ENCODE data around the gene PAK4.

PAK4 gene

GRCh38 chr19:39131255-39131755 lies 5.7 kb downstream of the PAK4 start:
- Histone ChIP-seq H3K9me2 (replicated peaks; ENCODE audit: insufficient read depth, low read length) (no peaks in the 10 kb centered on the region), H3K27ac (ENCODE audit: low read depth, low read length) (no peak overlapping the region), H3K36me3 (ENCODE audit: low read length) (no peaks in the 10 kb centered on the region), H3K9me3 (ENCODE audit: insufficient read depth, low read length) (no peaks in the 10 kb centered on the region), H4K20me1 (ENCODE audit: low read depth, low read length) (no peaks in the 10 kb centered on the region), H3K4me2 (ENCODE audit: low read depth, low read length, poor library complexity, severe bottlenecking) (no peak overlapping the region), H3F3A (ENCODE audit: insufficient read depth) (0 out of 2 replicates have a peak, but pooled peaks cover 3% of the 10 kb centered on the region), H3K27me3 (ENCODE audit: low read length) (no peaks in the 10 kb centered on the region), H2AFZ (ENCODE audit: low read depth, low read length, severe bottlenecking) (no peak overlapping the region), H3K9ac (ENCODE audit: low read length) (no peak overlapping the region), H3K4me3 (ENCODE audit: insufficient read depth, low read length, poor library complexity, severe bottlenecking) (no peak overlapping the region), H3K79me2 (ENCODE audit: insufficient read depth, low read length) (no peaks in the 10 kb centered on the region)
- TF ChIP-seq EZH2phosphoT487 (conservative IDR thresholded peaks at IDR 0.05; ENCODE audit: low read length): no peak
- TF ChIP-seq CTCF (IDR thresholded peaks at IDR 0.05; ENCODE audit: insufficient read depth, low read length, poor library complexity, severe bottlenecking): no peak

- Histone ChIP-seq H3F3A (ENCODE audit: insufficient read depth) (no peaks in the 10 kb centered on the region), H3K9me2 (replicated peaks; ENCODE audit: insufficient read depth, low read length) (no peaks in the 10 kb centered on the region), H4K20me1 (ENCODE audit: low read depth, low read length) (no peaks in the 10 kb centered on the region), H3K4me2 (ENCODE audit: low read depth, low read length, poor library complexity, severe bottlenecking) (no peak overlapping the region), H2AFZ (ENCODE audit: low read depth, low read length, severe bottlenecking) (no peak overlapping the region), H3K4me3 (ENCODE audit: insufficient read depth, low read length, poor library complexity, severe bottlenecking) (no peak overlapping the region), H3K9me3 (ENCODE audit: insufficient read depth, low read length) (no peaks in the 10 kb centered on the region), H3K27ac (ENCODE audit: low read depth, low read length) (no peak overlapping the region), H3K9ac (ENCODE audit: low read length) (no peak overlapping the region), H3K36me3 (ENCODE audit: low read length) (no peaks in the 10 kb centered on the region), H3K79me2 (ENCODE audit: insufficient read depth, low read length) (no peaks in the 10 kb centered on the region), H3K27me3 (ENCODE audit: low read length) (no peaks in the 10 kb centered on the region)
- no peak for TF ChIP-seq EZH2phosphoT487 (conservative IDR thresholded peaks at IDR 0.05; ENCODE audit: low read length)
- no peak for TF ChIP-seq CTCF (IDR thresholded peaks at IDR 0.05; ENCODE audit: insufficient read depth, low read length, poor library complexity, severe bottlenecking)
These were observed 6.9 kb downstream of the PAK4 start for GRCh38 chr19:39132344-39132969.

- H3K9me3 ChIP-seq (ENCODE audit: insufficient read depth, low read length): no peaks in the 10 kb centered on the region
- no peaks in the 10 kb centered on the region for H3F3A ChIP-seq (ENCODE audit: insufficient read depth)
- no peaks in the 10 kb centered on the region for H3K27me3 ChIP-seq (ENCODE audit: low read length)
- no peak overlapping the region for H2AFZ ChIP-seq (ENCODE audit: low read depth, low read length, severe bottlenecking)
- no peak overlapping the region for H3K9ac ChIP-seq (ENCODE audit: low read length)
- H3K9me2 ChIP-seq (replicated peaks; ENCODE audit: insufficient read depth, low read length): no peaks in the 10 kb centered on the region
- TF ChIP-seq EZH2phosphoT487 (conservative IDR thresholded peaks at IDR 0.05; ENCODE audit: low read length): no peak
- no peak for TF ChIP-seq CTCF (IDR thresholded peaks at IDR 0.05; ENCODE audit: insufficient read depth, low read length, poor library complexity, severe bottlenecking)
- H4K20me1 ChIP-seq (ENCODE audit: low read depth, low read length): no peaks in the 10 kb centered on the region
- H3K27ac ChIP-seq (ENCODE audit: low read depth, low read length): no peak overlapping the region
- no peak overlapping the region for H3K4me3 ChIP-seq (ENCODE audit: insufficient read depth, low read length, poor library complexity, severe bottlenecking)
- no peak overlapping the region for H3K4me2 ChIP-seq (ENCODE audit: low read depth, low read length, poor library complexity, severe bottlenecking)
- H3K36me3 ChIP-seq (ENCODE audit: low read length): no peaks in the 10 kb centered on the region
- H3K79me2 ChIP-seq (ENCODE audit: insufficient read depth, low read length): no peaks in the 10 kb centered on the region
These were observed 8.1 kb downstream of the PAK4 start for GRCh38 chr19:39133431-39134270.

All from SU-DHL-6 (cell line).